Common myeloid progenitor, CD34-positive (primary cell): ENCODE measurements around the gene ACHE.
"Not testable (repeated sequence)": the region's sequence is repeated elsewhere in the genome, so short reads cannot be mapped to it uniquely, and the experiment has no call there.

Source experiments
- CTCF ChIA-PET: fragments of 350-600 bp; sonication (Branson Sonifier 250); formaldehyde crosslinking; loops from one replicate; lab custom pipeline; 2021; ENCODE audit warnings: antibody characterized with exemption; lab: Charles Lee
- POLR2A ChIA-PET: fragments of 350-600 bp; sonication (Branson Sonifier 250); formaldehyde crosslinking; loops from one replicate; lab custom pipeline; 2021; ENCODE audit warnings: antibody characterized with exemption; lab: Charles Lee
- DNase-seq, 3 donors: peaks; one replicate each; pipeline versions ENCODE4 v3.0.0 to v3.0.0-alpha.2; 2013
- H3K27ac ChIP-seq, 2 experiments: 1 replicate in 1 of 2; 2 replicates in 1 of 2; pipeline ENCODE4 v1.7.0; 2013; ENCODE audit warnings: inconsistent platforms in 2 of 2, low read length in 2 of 2, mild to moderate bottlenecking in 2 of 2, low read depth in 1 of 2, moderate library complexity in 1 of 2; ENCODE audit not compliant: severe bottlenecking in 2 of 2, insufficient read depth in 1 of 2, poor library complexity in 1 of 2
- H3K27me3 ChIP-seq, 5 experiments: replicated peaks in 2 of 5; 1 replicate in 3 of 5; 2 replicates in 2 of 5; pipeline versions ENCODE4 v1.6.1 to v1.7.0; 2013; ENCODE audit warnings: low read length in 4 of 5, mild to moderate bottlenecking in 2 of 5, moderate library complexity in 2 of 5, inconsistent platforms in 1 of 5; ENCODE audit not compliant: insufficient read depth in 5 of 5, control insufficient read depth in 4 of 5
- H3K36me3 ChIP-seq, 4 experiments: 1 replicate in 2 of 4; 2 replicates in 2 of 4; pipeline versions ENCODE4 v1.6.1 to v1.7.0; 2013; ENCODE audit warnings: low read length in 3 of 4, control low read depth in 1 of 4, mild to moderate bottlenecking in 1 of 4; ENCODE audit not compliant: control insufficient read depth in 4 of 4, insufficient read depth in 4 of 4
- H3K4me1 ChIP-seq, 4 experiments: 1 replicate in 3 of 4; 2 replicates in 1 of 4; pipeline versions ENCODE4 v1.6.1 to v1.7.1; 2013; ENCODE audit warnings: low read length in 3 of 4, mild to moderate bottlenecking in 3 of 4, control low read depth in 1 of 4, inconsistent platforms in 1 of 4, moderate library complexity in 1 of 4; ENCODE audit not compliant: control insufficient read depth in 4 of 4, insufficient read depth in 4 of 4; ENCODE audit errors: control extremely low read depth in 1 of 4
- H3K4me3 ChIP-seq, 7 experiments: 1 replicate in 4 of 7; 2 replicates in 3 of 7; pipeline versions ENCODE4 v1.5.1 to v1.7.0; 2013; ENCODE audit warnings: mild to moderate bottlenecking in 7 of 7, low read length in 6 of 7, moderate library complexity in 6 of 7, inconsistent platforms in 2 of 7, low read depth in 2 of 7, control low read depth in 1 of 7; ENCODE audit not compliant: insufficient read depth in 4 of 7, control insufficient read depth in 1 of 7; ENCODE audit errors: extremely low read depth in 1 of 7
- H3K9me3 ChIP-seq, 5 experiments: 1 replicate in 4 of 5; 2 replicates in 1 of 5; pipeline versions ENCODE4 v1.6.1 to v1.7.1; 2013; ENCODE audit warnings: low read length in 4 of 5, mild to moderate bottlenecking in 2 of 5, inconsistent platforms in 1 of 5, low read depth in 1 of 5, moderate library complexity in 1 of 5; ENCODE audit not compliant: control insufficient read depth in 4 of 5, insufficient read depth in 2 of 5; ENCODE audit errors: control extremely low read depth in 1 of 5
- WGBS: methylation state at CpG from one replicate; pipeline ENCODE4 v1.1.5; 2013; ENCODE audit not compliant: insufficient coverage; 5-methylcytosine and 5-hydroxymethylcytosine counted together

Gene ACHE

DNA sequence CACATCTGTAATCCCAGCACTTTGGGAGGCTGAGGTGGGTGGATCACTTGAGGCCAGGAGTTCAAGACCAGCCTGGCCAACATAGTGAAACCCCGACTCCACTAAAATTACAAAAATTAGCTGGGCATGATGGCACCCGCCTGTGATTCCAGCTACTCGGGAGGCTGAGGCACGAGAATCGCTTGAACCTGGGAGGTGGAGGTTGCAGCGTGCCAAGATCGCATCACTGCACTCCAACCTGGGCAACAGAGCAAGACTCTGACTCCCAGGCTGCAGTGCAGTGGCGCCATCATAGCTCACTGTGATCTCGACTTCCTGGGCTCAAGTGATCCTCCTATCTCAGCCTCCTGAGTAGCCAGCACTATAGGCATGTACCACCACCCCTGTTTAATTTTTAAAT is 40.8 kb downstream of the ACHE start:
- H3K36me3 ChIP-seq = peaks cover 2 to 28% (median 17%) of the 10 kb centered on the region in 4 experiments
- peaks cover 0 to 23% (median 19%) of the 10 kb centered on the region in 4 experiments for H3K4me1 ChIP-seq
- POLR2A ChIA-PET, H3K27me3 ChIP-seq, DNase-seq, H3K9me3 ChIP-seq, H3K27ac ChIP-seq, H3K4me3 ChIP-seq: not testable (repeated sequence)
- CTCF ChIA-PET = interaction anchor here (0.9 to 1.5 kb wide), 3 partner anchors 8 to 225 kb away, joined by 3 to 4 read pairs (median 3); no protein-coding TSS in a partner anchor
- 94% methylated on average over 7 of the region's 9 CpGs for WGBS

DNA sequence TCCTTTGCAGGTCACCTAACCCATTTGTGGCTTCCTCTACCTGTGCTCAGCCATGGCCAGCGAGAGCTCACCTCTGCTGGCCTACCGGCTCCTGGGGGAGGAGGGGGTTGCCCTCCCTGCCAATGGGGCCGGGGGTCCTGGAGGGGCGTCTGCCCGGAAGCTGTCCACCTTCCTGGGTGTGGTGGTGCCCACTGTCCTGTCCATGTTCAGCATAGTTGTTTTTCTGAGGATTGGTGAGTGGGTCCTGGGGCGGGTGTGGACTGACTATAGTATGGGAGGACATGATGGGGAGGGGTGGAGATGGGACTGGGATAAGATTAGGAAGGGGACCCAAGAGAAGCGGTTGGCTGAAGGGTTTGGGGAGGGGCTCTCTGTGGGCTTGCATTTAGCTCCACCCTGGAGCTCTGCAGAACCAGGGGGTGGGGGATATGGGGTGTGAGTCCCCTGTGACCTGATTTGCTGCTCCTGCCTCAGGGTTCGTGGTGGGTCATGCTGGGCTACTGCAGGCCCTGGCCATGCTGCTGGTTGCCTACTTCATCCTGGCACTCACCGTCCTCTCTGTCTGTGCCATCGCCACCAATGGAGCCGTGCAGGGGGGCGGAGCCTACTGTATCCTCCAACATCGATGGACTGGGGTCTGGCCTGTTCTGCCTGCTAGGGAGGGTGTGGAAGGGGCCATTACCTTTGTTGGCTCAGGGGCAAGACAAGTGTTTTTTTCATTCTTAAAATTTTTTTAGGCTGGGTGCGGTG is 41.4 kb downstream of the ACHE start:
- ChIA-PET POLR2A (no interaction called here), CTCF (interaction anchor here (0.7 to 8.2 kb wide), 6 partner anchors 9 to 225 kb away, joined by 3 to 79 read pairs (median 4); partner anchors contain the start of gene POP7)

GRCh38 chr7:100852048-100852872 is 43.4 kb downstream of the ACHE start, which contains the start of gene SLC12A9:
Gene SLC12A9 (plus strand): TSS chr7:100852713. CDS start chr7:100854198, 1,485 bp downstream.
- H3K27me3 ChIP-seq = no peaks in the 10 kb centered on the region
- H3K27ac ChIP-seq = no peak within 1 kb of the TSS
- peaks cover 2 to 12% (median 10%) of the 10 kb centered on the region in 4 experiments for H3K36me3 ChIP-seq
- ChIA-PET POLR2A (interaction anchor here (0.6 to 1.3 kb wide), 5 partner anchors 23 to 387 kb away, joined by 3 to 6 read pairs (median 4); partner anchors contain the start of genes POP7 and SRRT), CTCF (interaction anchor here (0.7 to 8.2 kb wide), 26 partner anchors 9 to 297 kb away, joined by 3 to 124 read pairs (median 4); partner anchors contain the start of genes EPHB4, EPO, POP7 and SRRT)
- peak within 1 kb of the TSS; percentile 46 to 82 (median 77) for H3K4me3 ChIP-seq
- H3K4me1 ChIP-seq = peaks cover 0 to 23% (median 19%) of the 10 kb centered on the region in 4 experiments
- 0% methylated on average over 71 of the region's 71 CpGs for WGBS
- H3K9me3 ChIP-seq = no peaks in the 10 kb centered on the region
- peak; percentile 68 to 81 (median 81) for DNase-seq

More for the DNA sequence above, 41.4 kb downstream of the ACHE start:
- H3K27me3 ChIP-seq = no peaks in the 10 kb centered on the region
- WGBS = 99% methylated on average over 12 of the region's 14 CpGs
- H3K36me3 ChIP-seq = peaks cover 2 to 22% (median 15%) of the 10 kb centered on the region in 4 experiments
- DNase-seq = no peak
- peaks cover 0 to 23% (median 19%) of the 10 kb centered on the region in 4 experiments for H3K4me1 ChIP-seq
- no peak overlapping the region for H3K4me3 ChIP-seq
- H3K27ac ChIP-seq = no peak overlapping the region
- H3K9me3 ChIP-seq = no peaks in the 10 kb centered on the region

DNA sequence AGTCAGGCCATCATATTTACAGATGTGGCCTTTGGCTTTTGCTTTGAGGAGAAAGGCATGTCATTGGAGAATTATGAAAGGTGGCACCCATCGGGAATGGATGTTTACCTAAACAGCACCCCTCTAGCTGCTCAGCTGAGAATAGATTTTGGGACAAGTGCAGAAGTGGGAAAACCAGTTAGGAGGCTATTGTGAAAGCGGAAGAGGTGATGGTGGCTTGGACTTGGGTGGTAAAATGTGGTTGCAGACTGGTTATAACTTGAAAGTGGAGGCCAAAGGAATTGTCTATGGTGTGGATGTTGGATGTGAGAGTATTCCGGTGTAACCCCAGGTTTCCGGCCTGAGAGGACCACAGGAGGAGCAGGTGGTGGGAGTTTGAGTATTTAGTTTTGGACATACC is 48.3 kb downstream of the ACHE start:
- peaks cover 0 to 7% (median 7%) of the 10 kb centered on the region in 4 experiments for H3K4me1 ChIP-seq
- no peak overlapping the region for H3K4me3 ChIP-seq
- ChIA-PET POLR2A (no interaction called here), CTCF (interaction anchor here (6.0 to 8.2 kb wide), 2 partner anchors 46 to 143 kb away, joined by 79 to 124 read pairs; partner anchors contain the start of gene POP7)
- WGBS = 100% methylated on average over 3 of the region's 4 CpGs
- DNase-seq = no peak
- H3K36me3 ChIP-seq = no peaks in the 10 kb centered on the region
- H3K27me3 ChIP-seq = no peaks in the 10 kb centered on the region
- H3K9me3 ChIP-seq = no peaks in the 10 kb centered on the region
- no peak overlapping the region for H3K27ac ChIP-seq

- Histone ChIP-seq H3K27ac (peak overlapping the region in 1 of 2 experiments; percentile 14), H3K4me3 (no peak overlapping the region), H3K9me3 (no peaks in the 10 kb centered on the region), H3K4me1 (peaks cover 0 to 19% (median 10%) of the 10 kb centered on the region in 4 experiments), H3K27me3 (no peaks in the 10 kb centered on the region), H3K36me3 (no peaks in the 10 kb centered on the region)
- POLR2A ChIA-PET = no interaction called here
- 100% methylated on average over 2 of the region's 8 CpGs for WGBS
- CTCF ChIA-PET = no interaction called here
- no peak for DNase-seq
Observed at GRCh38 chr7:100840470-100841100, 55.1 kb downstream of the ACHE start.
